ENCODE results near the gene C20orf204. TPM values are rescaled to one million over a fixed set of nuclear protein-coding genes. Genes with fewer than 3 reads are reported as not detected.
"Not testable (repeated sequence)": the region's sequence is repeated elsewhere in the genome, so short reads cannot be mapped to it uniquely, and the experiment has no call there.

Gene C20orf204
- total RNA-seq, 4 donors from 2014 or later: 0.40 to 1.6 (median 0.58) TPM; not detected in 1

DNA sequence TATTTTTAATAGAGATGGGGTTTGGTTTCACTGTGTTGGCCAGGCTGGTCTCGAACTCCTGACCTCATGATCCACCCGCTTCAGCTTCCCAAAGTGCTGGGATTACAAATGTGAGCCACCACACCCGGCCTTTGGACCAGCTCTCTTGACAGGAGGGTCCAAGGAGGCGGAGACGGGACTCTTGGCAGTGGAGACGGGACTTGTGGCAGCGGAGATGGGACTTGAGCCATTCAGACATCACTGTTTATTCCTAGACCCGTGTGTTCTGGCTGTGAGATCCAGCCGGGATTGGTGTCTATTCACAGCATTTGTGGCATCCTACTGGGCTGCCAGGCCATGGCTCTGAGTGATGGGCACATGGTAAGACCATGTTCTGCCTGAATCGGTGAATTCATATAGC is 29.5 kb upstream of the C20orf204 start:
- Histone ChIP-seq H3K36me3 (peaks cover 0 to 100% of the 10 kb centered on the region in 2 donors), H3K27ac (no peak overlapping the region), H3K27me3 (no peaks in the 10 kb centered on the region), H3K4me1 (peaks cover 0 to 19% (median 0%) of the 10 kb centered on the region in 3 donors), H3K4me3 (no peak overlapping the region), H3K9me3 (no peaks in the 10 kb centered on the region)
- ATAC-seq: no peak
- 30% methylated on average over 3 of the region's 10 CpGs; no CpG with 5 or more reads in 1 of the 2 donors for WGBS, 2 donors (ENCODE audit: low coverage in 1 of 2)
- TF ChIP-seq POLR2A (IDR thresholded peaks at IDR 0.05): no peak
- TF ChIP-seq, protein P1, sequence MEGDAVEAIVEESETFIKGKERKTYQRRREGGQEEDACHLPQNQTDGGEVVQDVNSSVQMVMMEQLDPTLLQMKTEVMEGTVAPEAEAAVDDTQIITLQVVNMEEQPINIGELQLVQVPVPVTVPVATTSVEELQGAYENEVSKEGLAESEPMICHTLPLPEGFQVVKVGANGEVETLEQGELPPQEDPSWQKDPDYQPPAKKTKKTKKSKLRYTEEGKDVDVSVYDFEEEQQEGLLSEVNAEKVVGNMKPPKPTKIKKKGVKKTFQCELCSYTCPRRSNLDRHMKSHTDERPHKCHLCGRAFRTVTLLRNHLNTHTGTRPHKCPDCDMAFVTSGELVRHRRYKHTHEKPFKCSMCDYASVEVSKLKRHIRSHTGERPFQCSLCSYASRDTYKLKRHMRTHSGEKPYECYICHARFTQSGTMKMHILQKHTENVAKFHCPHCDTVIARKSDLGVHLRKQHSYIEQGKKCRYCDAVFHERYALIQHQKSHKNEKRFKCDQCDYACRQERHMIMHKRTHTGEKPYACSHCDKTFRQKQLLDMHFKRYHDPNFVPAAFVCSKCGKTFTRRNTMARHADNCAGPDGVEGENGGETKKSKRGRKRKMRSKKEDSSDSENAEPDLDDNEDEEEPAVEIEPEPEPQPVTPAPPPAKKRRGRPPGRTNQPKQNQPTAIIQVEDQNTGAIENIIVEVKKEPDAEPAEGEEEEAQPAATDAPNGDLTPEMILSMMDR (IDR thresholded peaks at IDR 0.05): no peak
- no peak for TF ChIP-seq POLR2AphosphoS5 (IDR thresholded peaks at IDR 0.05)
- no peak for TF ChIP-seq EP300 (IDR thresholded peaks at IDR 0.05)

DNA sequence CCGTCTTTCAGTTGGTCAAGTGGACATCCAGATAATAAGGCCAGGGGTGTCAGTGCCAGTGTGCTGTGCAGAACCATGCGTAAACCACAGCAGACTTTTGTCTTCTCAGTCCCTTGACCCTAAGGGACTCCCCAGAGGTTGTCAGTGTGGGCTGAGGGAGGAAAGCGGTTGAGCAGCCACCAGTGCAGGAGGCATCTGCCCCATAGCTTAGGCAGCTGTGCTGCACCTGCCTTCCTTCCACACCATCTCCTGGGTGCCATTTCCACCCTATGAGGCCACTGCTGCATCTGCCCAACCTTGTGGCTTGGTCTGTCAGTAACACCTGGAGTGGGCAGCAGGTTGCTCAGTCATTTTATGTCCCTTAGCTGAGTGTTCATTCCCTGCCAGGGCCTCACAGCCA is 29.1 kb upstream of the C20orf204 start:
- ATAC-seq: no peak
- H3K27ac ChIP-seq: no peak overlapping the region
- no peaks in the 10 kb centered on the region for H3K9me3 ChIP-seq
- H3K27me3 ChIP-seq: no peaks in the 10 kb centered on the region
- 59 to 100% methylated on average over 1 to 2 of the region's 3 CpGs for WGBS, 2 donors (ENCODE audit: low coverage in 1 of 2)
- no peak for TF ChIP-seq EP300 (IDR thresholded peaks at IDR 0.05)
- TF ChIP-seq POLR2AphosphoS5 (IDR thresholded peaks at IDR 0.05): no peak
- TF ChIP-seq, protein P1 (IDR thresholded peaks at IDR 0.05): no peak
- TF ChIP-seq POLR2A (IDR thresholded peaks at IDR 0.05): no peak
- peaks cover 0 to 19% (median 0%) of the 10 kb centered on the region in 3 donors for H3K4me1 ChIP-seq
- peaks cover 0 to 98% of the 10 kb centered on the region in 2 donors for H3K36me3 ChIP-seq
- H3K4me3 ChIP-seq: no peak overlapping the region

DNA sequence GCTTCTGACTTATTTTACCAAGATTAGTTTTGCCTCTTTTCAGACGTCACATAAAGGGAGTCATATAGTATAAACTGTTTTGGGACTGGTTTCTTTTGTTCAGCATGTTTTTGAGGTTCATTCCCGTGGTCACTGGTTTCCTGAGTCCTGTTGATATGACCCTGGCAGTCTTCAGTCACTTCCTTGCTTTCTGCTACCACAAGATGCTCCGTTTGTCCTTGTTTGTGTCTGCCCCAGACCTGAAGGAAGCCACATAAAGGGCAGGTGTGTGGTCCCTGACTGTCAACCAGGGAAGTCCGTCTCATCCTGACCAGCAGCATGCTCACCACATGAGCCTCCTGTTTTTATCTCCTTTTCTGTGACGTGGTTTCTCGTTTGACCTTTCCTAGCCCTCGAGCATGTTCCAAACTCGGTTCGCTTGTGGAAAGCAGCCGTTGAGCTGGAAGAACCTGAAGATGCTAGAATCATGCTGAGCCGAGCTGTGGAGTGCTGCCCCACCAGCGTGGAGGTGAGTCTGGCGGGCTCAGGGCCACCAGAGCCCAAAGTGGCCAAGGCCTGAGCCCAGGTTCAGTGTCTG is 26.1 kb upstream of the C20orf204 start:
- 89 to 90% methylated on average over 5 to 7 of the region's 13 CpGs for WGBS, 2 donors (ENCODE audit: low coverage in 1 of 2)
- Histone ChIP-seq H3K4me1 (peaks cover 0 to 7% (median 0%) of the 10 kb centered on the region in 3 donors), H3K36me3 (peaks cover 0 to 92% of the 10 kb centered on the region in 2 donors), H3K27me3 (no peaks in the 10 kb centered on the region), H3K4me3 (no peak overlapping the region), H3K9me3 (no peaks in the 10 kb centered on the region), H3K27ac (no peak overlapping the region)
- TF ChIP-seq, protein P1 (IDR thresholded peaks at IDR 0.05): no peak
- TF ChIP-seq POLR2AphosphoS5 (IDR thresholded peaks at IDR 0.05) (no peak), EP300 (IDR thresholded peaks at IDR 0.05) (no peak), POLR2A (IDR thresholded peaks at IDR 0.05) (no peak)
- no peak for ATAC-seq

DNA sequence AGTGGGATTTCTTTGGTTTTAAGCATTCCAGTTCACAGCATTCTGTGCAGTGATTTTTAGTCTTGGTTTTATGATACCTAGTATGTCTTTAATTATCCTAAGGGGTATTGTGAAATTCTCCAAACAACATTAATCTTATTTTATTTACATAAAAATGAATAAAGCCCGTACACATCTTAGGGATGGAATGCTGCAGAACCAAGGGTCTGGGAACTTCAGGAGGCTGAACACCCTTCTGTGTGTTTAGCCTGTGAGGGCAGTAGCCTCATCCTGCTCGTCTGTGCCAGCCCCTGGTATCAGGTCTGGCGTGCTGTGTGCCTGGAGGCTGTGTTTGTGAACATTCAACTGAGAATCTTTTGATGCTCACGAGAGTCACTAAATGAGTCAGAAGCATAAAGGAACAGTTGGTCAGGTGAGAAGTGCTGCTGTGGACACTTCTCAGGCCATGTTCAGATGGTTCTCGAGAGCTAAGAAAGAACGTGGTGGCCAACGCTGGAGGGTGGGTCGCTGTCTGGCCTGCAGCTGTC is 25.2 kb upstream of the C20orf204 start:
- Histone ChIP-seq H3K9me3 (no peaks in the 10 kb centered on the region), H3K36me3 (peaks cover 0 to 92% of the 10 kb centered on the region in 2 donors), H3K27me3 (no peaks in the 10 kb centered on the region), H3K4me3 (no peak overlapping the region), H3K27ac (no peak overlapping the region), H3K4me1 (peaks cover 0 to 7% (median 0%) of the 10 kb centered on the region in 3 donors)
- no peak for ATAC-seq
- WGBS, 2 donors (ENCODE audit: low coverage in 1 of 2): 67 to 73% methylated on average over 2 to 8 of the region's 8 CpGs
- TF ChIP-seq, protein P1 (IDR thresholded peaks at IDR 0.05): no peak
- TF ChIP-seq EP300 (IDR thresholded peaks at IDR 0.05) (no peak), POLR2A (IDR thresholded peaks at IDR 0.05) (no peak)

DNA sequence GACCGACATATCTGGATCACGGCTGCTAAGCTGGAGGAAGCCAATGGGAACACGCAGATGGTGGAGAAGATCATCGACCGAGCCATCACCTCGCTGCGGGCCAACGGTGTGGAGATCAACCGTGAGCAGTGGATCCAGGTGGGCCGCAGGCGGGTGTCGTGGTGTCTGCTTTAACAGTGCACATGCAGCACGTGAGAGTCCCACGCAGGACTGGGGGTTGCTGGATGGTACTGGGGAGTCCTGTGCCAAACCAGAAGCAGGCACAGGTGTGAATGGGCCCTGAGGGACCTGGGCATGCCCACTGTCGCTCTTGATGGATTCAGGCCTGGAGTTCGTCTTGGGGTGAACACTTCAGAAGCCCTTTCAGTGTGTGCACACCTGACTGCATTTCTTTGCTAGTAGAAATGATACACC is 24.6 kb upstream of the C20orf204 start:
- ATAC-seq: no peak
- 93 to 100% methylated on average over 3 to 5 of the region's 16 CpGs for WGBS, 2 donors (ENCODE audit: low coverage in 1 of 2)
- Histone ChIP-seq H3K4me3 (no peak overlapping the region), H3K36me3 (peaks cover 0 to 92% of the 10 kb centered on the region in 2 donors), H3K4me1 (peaks cover 0 to 7% (median 0%) of the 10 kb centered on the region in 3 donors), H3K27me3 (no peaks in the 10 kb centered on the region), H3K27ac (no peak overlapping the region), H3K9me3 (no peaks in the 10 kb centered on the region)
- no peak for TF ChIP-seq POLR2AphosphoS5 (IDR thresholded peaks at IDR 0.05)
- no peak for TF ChIP-seq POLR2A (IDR thresholded peaks at IDR 0.05)
- TF ChIP-seq, protein P1 (IDR thresholded peaks at IDR 0.05): no peak
- TF ChIP-seq EP300 (IDR thresholded peaks at IDR 0.05): no peak

DNA sequence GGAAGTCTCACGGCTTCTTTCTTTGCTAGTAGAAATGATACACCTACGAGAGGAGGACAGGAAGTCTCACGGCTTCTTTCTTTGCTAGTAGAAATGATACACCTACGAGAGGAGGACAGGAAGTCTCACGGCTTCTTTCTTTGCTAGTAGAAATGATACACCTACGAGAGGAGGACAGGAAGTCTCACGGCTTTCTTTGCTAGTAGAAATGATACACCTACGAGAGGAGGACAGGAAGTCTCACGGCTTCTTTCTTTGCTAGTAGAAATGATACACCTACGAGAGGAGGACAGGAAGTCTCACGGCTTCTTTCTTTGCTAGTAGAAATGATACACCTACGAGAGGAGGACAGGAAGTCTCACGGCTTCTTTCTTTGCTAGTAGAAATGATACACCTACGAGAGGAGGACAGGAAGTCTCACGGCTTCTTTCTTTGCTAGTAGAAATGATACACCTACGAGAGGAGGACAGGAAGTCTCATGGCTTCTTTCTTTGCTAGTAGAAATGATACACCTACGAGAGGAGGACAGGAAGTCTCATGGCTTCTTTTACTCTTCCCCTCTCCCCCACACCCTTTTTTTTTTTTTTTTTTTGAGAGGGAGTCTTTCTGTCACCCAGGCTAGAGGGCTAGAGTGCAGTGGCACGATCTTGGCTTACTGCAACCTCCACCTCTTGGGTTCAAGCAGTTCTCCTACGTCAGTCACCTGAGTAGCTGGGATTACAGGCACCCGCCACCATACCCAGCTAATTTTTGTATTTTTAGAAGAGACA is 23.4 kb upstream of the C20orf204 start:
- WGBS, 2 donors (ENCODE audit: low coverage in 1 of 2): 70 to 82% methylated on average over 2 to 4 of the region's 20 CpGs
- not testable (repeated sequence) for H3K27me3 ChIP-seq, H3K9me3 ChIP-seq, H3K4me3 ChIP-seq, H3K4me1 ChIP-seq, H3K27ac ChIP-seq, ATAC-seq
- peaks cover 0 to 92% of the 10 kb centered on the region in 2 donors for H3K36me3 ChIP-seq
